ENCODE data around the gene NPFFR2.

DNA sequence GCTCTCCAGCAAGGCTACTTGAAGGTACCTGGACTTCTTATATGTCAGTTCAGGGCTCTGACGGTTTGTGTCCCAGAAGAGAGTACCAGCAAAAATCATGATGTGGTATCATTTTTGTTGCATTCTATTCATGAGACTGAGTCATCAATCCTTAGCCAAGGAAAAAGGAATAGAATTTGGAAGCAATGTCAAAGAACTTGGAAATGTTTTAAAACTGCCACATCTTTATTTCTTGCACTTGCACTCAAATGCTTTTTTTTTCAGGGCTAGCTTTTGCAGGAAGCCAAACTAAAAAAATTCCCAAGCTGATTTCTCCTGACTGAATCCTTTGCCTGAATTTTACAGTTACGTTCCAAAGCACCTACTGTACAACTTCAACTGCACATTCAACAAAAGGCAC is 112.4 kb downstream of the NPFFR2 start:
- TF ChIP-seq, protein P1, sequence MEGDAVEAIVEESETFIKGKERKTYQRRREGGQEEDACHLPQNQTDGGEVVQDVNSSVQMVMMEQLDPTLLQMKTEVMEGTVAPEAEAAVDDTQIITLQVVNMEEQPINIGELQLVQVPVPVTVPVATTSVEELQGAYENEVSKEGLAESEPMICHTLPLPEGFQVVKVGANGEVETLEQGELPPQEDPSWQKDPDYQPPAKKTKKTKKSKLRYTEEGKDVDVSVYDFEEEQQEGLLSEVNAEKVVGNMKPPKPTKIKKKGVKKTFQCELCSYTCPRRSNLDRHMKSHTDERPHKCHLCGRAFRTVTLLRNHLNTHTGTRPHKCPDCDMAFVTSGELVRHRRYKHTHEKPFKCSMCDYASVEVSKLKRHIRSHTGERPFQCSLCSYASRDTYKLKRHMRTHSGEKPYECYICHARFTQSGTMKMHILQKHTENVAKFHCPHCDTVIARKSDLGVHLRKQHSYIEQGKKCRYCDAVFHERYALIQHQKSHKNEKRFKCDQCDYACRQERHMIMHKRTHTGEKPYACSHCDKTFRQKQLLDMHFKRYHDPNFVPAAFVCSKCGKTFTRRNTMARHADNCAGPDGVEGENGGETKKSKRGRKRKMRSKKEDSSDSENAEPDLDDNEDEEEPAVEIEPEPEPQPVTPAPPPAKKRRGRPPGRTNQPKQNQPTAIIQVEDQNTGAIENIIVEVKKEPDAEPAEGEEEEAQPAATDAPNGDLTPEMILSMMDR (IDR thresholded peaks at IDR 0.05; ENCODE audit: low read length) = no peak
- TF ChIP-seq EZH2phosphoT487 (IDR thresholded peaks at IDR 0.05; ENCODE audit: low read length) (no peak), EZH2 (optimal IDR thresholded peaks at IDR 0.05; ENCODE audit: low read depth, low read length) (no peak)

Data from MM.1S (cell line).